Body of pancreas (tissue), 4 donors: ENCODE data around the gene BDKRB2.

Experiments used
- POLR2A ChIP-seq, 3 donors: fragments of 450-650 bp; IDR thresholded peaks; one replicate each; pipeline ENCODE4 v1.6.1; 2016; ENCODE audit warnings: antibody characterized with exemption in 3 of 3, mild to moderate bottlenecking in 2 of 3
- TF ChIP-seq, protein P1 (sequence below), 7 experiments: fragments of 450-650 bp in 4 of 7; fragments of 200-600 bp in 3 of 7; sonication (generic) in 3 of 7; IDR thresholded peaks; one replicate each; pipeline ENCODE4 v1.5.1; 2016 to 2019; ENCODE audit warnings: antibody characterized with exemption in 7 of 7

DNA sequence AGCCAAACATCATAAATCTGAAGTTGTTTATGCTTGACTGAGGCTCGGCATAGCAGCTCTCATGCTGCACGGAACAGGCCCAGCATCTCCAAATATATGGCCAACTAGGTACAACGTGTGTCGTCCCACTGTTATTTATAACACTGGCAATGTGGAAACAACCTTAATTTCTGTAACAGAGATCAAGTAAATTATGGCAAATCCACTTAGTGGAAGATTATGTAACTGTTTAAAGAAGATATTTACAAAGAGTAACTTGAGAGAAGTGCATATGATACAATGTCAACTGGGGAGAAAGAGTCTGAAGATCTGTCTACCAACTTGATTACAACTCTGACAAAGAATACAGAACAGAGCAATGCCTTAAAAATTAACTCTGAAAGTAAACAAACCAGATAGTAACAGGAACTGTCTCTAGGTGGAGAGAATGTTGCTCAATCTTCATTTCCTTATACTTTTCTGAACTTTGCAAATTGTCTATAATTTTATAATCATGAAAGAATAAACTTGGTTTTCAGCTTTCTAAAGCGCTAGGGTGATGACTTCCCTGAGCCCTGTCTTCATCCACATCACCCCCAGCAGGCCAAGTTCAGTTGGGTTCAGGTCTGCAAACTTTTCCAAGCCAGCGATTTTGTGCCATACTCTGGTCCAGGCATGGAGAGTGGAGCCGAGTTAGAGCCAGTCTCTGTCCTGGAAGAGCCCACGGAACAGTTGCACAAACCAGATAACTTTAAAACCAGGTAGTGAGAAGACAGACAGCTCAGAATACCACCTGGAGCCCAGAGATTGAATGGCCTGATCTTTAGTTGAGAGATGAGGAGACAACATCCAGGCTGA is 44.3 kb upstream of the BDKRB2 start:
- TF ChIP-seq, protein P1, sequence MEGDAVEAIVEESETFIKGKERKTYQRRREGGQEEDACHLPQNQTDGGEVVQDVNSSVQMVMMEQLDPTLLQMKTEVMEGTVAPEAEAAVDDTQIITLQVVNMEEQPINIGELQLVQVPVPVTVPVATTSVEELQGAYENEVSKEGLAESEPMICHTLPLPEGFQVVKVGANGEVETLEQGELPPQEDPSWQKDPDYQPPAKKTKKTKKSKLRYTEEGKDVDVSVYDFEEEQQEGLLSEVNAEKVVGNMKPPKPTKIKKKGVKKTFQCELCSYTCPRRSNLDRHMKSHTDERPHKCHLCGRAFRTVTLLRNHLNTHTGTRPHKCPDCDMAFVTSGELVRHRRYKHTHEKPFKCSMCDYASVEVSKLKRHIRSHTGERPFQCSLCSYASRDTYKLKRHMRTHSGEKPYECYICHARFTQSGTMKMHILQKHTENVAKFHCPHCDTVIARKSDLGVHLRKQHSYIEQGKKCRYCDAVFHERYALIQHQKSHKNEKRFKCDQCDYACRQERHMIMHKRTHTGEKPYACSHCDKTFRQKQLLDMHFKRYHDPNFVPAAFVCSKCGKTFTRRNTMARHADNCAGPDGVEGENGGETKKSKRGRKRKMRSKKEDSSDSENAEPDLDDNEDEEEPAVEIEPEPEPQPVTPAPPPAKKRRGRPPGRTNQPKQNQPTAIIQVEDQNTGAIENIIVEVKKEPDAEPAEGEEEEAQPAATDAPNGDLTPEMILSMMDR (IDR thresholded peaks at IDR 0.05), result no peak
- TF ChIP-seq POLR2A (IDR thresholded peaks at IDR 0.05), result no peak
